ENCODE data around the gene PRKCE.
A peak's percentile ranks its signal among the peaks of the same experiment; 100 is the strongest.
"Not testable (repeated sequence)": the region's sequence is repeated elsewhere in the genome, so short reads cannot be mapped to it uniquely, and the experiment has no call there.

PRKCE gene

GRCh38 chr2:45896311-45896710, 244.8 kb downstream of the PRKCE start:
- DNase-seq: no peak

- DNase-seq: peak in 1 of 2 donors; percentile 41
These were observed 246.4 kb downstream of the PRKCE start for GRCh38 chr2:45897842-45898241.

GRCh38 chr2:45898819-45899218, 247.3 kb downstream of the PRKCE start:
- no peak for DNase-seq

- no peak for DNase-seq
These were observed 248.5 kb downstream of the PRKCE start for GRCh38 chr2:45899926-45900325.

GRCh38 chr2:45901468-45902032, 250.1 kb downstream of the PRKCE start:
- DNase-seq: no peak

- no peak for DNase-seq
These were observed 250.9 kb downstream of the PRKCE start for GRCh38 chr2:45902380-45902779.

GRCh38 chr2:45902781-45903375, 251.4 kb downstream of the PRKCE start:
- DNase-seq: no peak

- no peak for DNase-seq
These were observed 252.9 kb downstream of the PRKCE start for GRCh38 chr2:45904267-45904945.

GRCh38 chr2:45904946-45905631, 253.6 kb downstream of the PRKCE start:
- DNase-seq: no peak

GRCh38 chr2:45905632-45905958, 254.1 kb downstream of the PRKCE start:
- DNase-seq: no peak

GRCh38 chr2:45907592-45907991, 256.1 kb downstream of the PRKCE start:
- no peak for DNase-seq

- no peak for DNase-seq
These were observed 257.1 kb downstream of the PRKCE start for GRCh38 chr2:45908316-45909170.

- no peak for DNase-seq
These were observed 257.7 kb downstream of the PRKCE start for GRCh38 chr2:45909171-45909565.

- peak in 1 of 2 donors; percentile 56 for DNase-seq
These were observed 258.3 kb downstream of the PRKCE start for GRCh38 chr2:45909677-45910191.

GRCh38 chr2:45910473-45911060, 259.1 kb downstream of the PRKCE start:
- DNase-seq: no peak

GRCh38 chr2:45911538-45911937, 260.1 kb downstream of the PRKCE start:
- no peak for DNase-seq

GRCh38 chr2:45912109-45912508, 260.6 kb downstream of the PRKCE start:
- no peak for DNase-seq

- no peak for DNase-seq
These were observed 262.1 kb downstream of the PRKCE start for GRCh38 chr2:45913539-45913938.

- DNase-seq: no peak
These were observed 264.0 kb downstream of the PRKCE start for GRCh38 chr2:45915523-45915922.

- not testable (repeated sequence) for DNase-seq
These were observed 266.2 kb downstream of the PRKCE start for GRCh38 chr2:45917561-45918176.

- DNase-seq: no peak
These were observed 267.1 kb downstream of the PRKCE start for GRCh38 chr2:45918463-45919159.
